H1 (cell line): ENCODE measurements around the gene COLQ. TPM values are rescaled to one million over a fixed set of nuclear protein-coding genes. Genes with fewer than 3 reads are reported as not detected.

Experiments
- CTCF ChIA-PET: fragments of 300-600 bp; sonication (Branson Sonifier 250); formaldehyde crosslinking; loops from one replicate; lab custom pipeline; 2021; ENCODE audit not compliant: partially characterized antibody; lab: Charles Lee
- POLR2A ChIA-PET: fragments of 300-600 bp; sonication (Branson Sonifier 250); formaldehyde crosslinking; loops from one replicate; lab custom pipeline; 2021; ENCODE audit warnings: inconsistent platforms; ENCODE audit not compliant: partially characterized antibody; lab: Charles Lee
- DNase-seq, 2 experiments: peaks; one replicate each; pipeline versions ENCODE4 v3.0.0 to v3.0.0-alpha.2; 2010 to 2022; ENCODE audit warnings: low spot score in 2 of 2, low read depth in 1 of 2, mixed read lengths in 1 of 2
- FAIRE-seq: peaks from 2 replicates; lab custom pipeline; 2011; peaks lifted over from hg19 to GRCh38; lab: Jason Lieb, UNC
- H2AFZ ChIP-seq: 2 replicates; pipeline ENCODE4 v1.8.1; 2012; ENCODE audit warnings: low read length, inconsistent platforms
- H2AK5ac ChIP-seq: 2 replicates; pipeline ENCODE4 v1.6.1; 2013; ENCODE audit warnings: low read depth, low read length
- H2BK120ac ChIP-seq: replicated peaks from 2 replicates; pipeline ENCODE3; 2013; ENCODE audit warnings: low read depth, low read length, inconsistent platforms
- H2BK12ac ChIP-seq: 2 replicates; pipeline ENCODE4 v1.6.1; 2013; ENCODE audit warnings: low read depth, low read length
- H2BK15ac ChIP-seq: 2 replicates; pipeline ENCODE4 v1.6.1; 2013; ENCODE audit warnings: low read length
- H2BK20ac ChIP-seq: 2 replicates; pipeline ENCODE4 v1.6.1; 2013; ENCODE audit warnings: low read length
- H2BK5ac ChIP-seq: 2 replicates; pipeline ENCODE4 v1.6.1; 2013; ENCODE audit warnings: low read depth, low read length
- H3K14ac ChIP-seq: 2 replicates; pipeline ENCODE4 v1.6.1; 2013; ENCODE audit warnings: inconsistent platforms; ENCODE audit not compliant: insufficient read length
- H3K18ac ChIP-seq: 2 replicates; pipeline ENCODE4 v1.6.1; 2013; ENCODE audit warnings: low read length; ENCODE audit errors: extremely low read depth
- H3K23ac ChIP-seq: 2 replicates; pipeline ENCODE4 v1.6.1; 2013; ENCODE audit warnings: inconsistent platforms; ENCODE audit not compliant: insufficient read length
- H3K23me2 ChIP-seq: 2 replicates; pipeline ENCODE4 v1.6.1; 2013; ENCODE audit warnings: low read depth, low read length
- H3K27ac ChIP-seq: 2 replicates; pipeline ENCODE4 v1.6.1; 2011; ENCODE audit warnings: low read depth, low read length, inconsistent platforms
- H3K27me3 ChIP-seq, 4 experiments: replicated peaks in 1 of 4; 1 replicate in 1 of 4; 2 replicates in 3 of 4; pipeline versions ENCODE4 v1.6.1 to v1.8.1; 2011 to 2013; ENCODE audit warnings: low read length in 3 of 4, mild to moderate bottlenecking in 3 of 4, inconsistent platforms in 2 of 4, mixed read lengths in 2 of 4, moderate library complexity in 1 of 4; ENCODE audit not compliant: control insufficient read depth in 3 of 4, insufficient read depth in 3 of 4; ENCODE audit errors: extremely low read depth in 1 of 4
- H3K36me3 ChIP-seq, 4 experiments: 2 replicates each; pipeline versions ENCODE4 v1.6.1 to v1.8.1; 2011 to 2013; ENCODE audit warnings: mild to moderate bottlenecking in 4 of 4, low read length in 3 of 4, moderate library complexity in 2 of 4, control low read depth in 1 of 4, inconsistent platforms in 1 of 4; ENCODE audit not compliant: insufficient read depth in 4 of 4, control insufficient read depth in 2 of 4
- H3K4ac ChIP-seq: replicated peaks from 2 replicates; pipeline ENCODE3; 2013; ENCODE audit warnings: low read length, low read depth, mixed read lengths, inconsistent platforms; ENCODE audit not compliant: insufficient read length
- H3K4me1 ChIP-seq, 4 experiments: replicated peaks in 1 of 4; 1 replicate in 1 of 4; 2 replicates in 3 of 4; pipeline versions ENCODE4 v1.6.1 to v1.8.1; 2011 to 2013; ENCODE audit warnings: low read length in 3 of 4, inconsistent platforms in 2 of 4, mixed read lengths in 1 of 4; ENCODE audit not compliant: insufficient read depth in 4 of 4, control insufficient read depth in 3 of 4
- H3K4me2 ChIP-seq, 2 experiments: 2 replicates each; pipeline versions ENCODE4 v1.6.1 to v1.8.1; 2011 to 2013; ENCODE audit warnings: low read depth in 2 of 2, low read length in 2 of 2, control low read depth in 1 of 2, inconsistent platforms in 1 of 2, mild to moderate bottlenecking in 1 of 2; ENCODE audit not compliant: insufficient read depth in 1 of 2
- H3K4me3 ChIP-seq, 4 experiments: fragments of 200-600, 300-600 bp in 1 of 4; sonication (generic), shearing (Covaris generic), sonication (Bioruptor Twin) in 1 of 4; 2 replicates each; pipeline versions ENCODE4 v1.5.1 to v1.8.1; 2011 to 2016; ENCODE audit warnings: low read length in 4 of 4, low read depth in 3 of 4, control low read depth in 2 of 4, inconsistent platforms in 2 of 4, mild to moderate bottlenecking in 2 of 4, mixed read lengths in 1 of 4, moderate library complexity in 1 of 4; ENCODE audit not compliant: insufficient read depth in 2 of 4; ENCODE audit errors: extremely low read depth in 1 of 4
- H3K56ac ChIP-seq: replicated peaks from 2 replicates; pipeline ENCODE3; 2013; ENCODE audit warnings: low read depth, mild to moderate bottlenecking, mixed read lengths, low read length, inconsistent platforms; ENCODE audit not compliant: insufficient read length
- H3K79me1 ChIP-seq: 2 replicates; pipeline ENCODE4 v1.6.1; 2013; ENCODE audit warnings: low read depth, low read length, control low read depth
- H3K79me2 ChIP-seq, 2 experiments: 2 replicates each; pipeline versions ENCODE4 v1.6.1 to v1.8.1; 2012 to 2013; ENCODE audit warnings: low read length in 2 of 2, mild to moderate bottlenecking in 2 of 2, inconsistent platforms in 1 of 2; ENCODE audit not compliant: insufficient read depth in 2 of 2, control insufficient read depth in 1 of 2
- H3K9ac ChIP-seq, 4 experiments: replicated peaks in 1 of 4; 1 replicate in 1 of 4; 2 replicates in 3 of 4; pipeline versions ENCODE4 v1.6.1 to v1.8.1; 2011 to 2013; ENCODE audit warnings: low read depth in 3 of 4, low read length in 3 of 4, control low read depth in 2 of 4, mild to moderate bottlenecking in 2 of 4, moderate library complexity in 2 of 4, inconsistent platforms in 1 of 4; ENCODE audit errors: extremely low read depth in 1 of 4
- H3K9me3 ChIP-seq, 2 experiments: 2 replicates each; pipeline versions ENCODE4 v1.6.1 to v1.8.1; 2012 to 2013; ENCODE audit warnings: mild to moderate bottlenecking in 2 of 2, moderate library complexity in 2 of 2, control low read depth in 1 of 2, inconsistent platforms in 1 of 2, low read depth in 1 of 2, low read length in 1 of 2, mixed read lengths in 1 of 2; ENCODE audit not compliant: insufficient read depth in 2 of 2
- H4K20me1 ChIP-seq, 2 experiments: replicated peaks in 1 of 2; 2 replicates each; pipeline versions ENCODE3 to v1.8.1; 2011 to 2013; ENCODE audit warnings: inconsistent platforms in 2 of 2, low read length in 2 of 2, mild to moderate bottlenecking in 1 of 2; ENCODE audit not compliant: insufficient read depth in 2 of 2, control insufficient read depth in 1 of 2
- H4K5ac ChIP-seq: 2 replicates; pipeline ENCODE4 v1.6.1; 2013; ENCODE audit warnings: low read length, low read depth, mixed read lengths, inconsistent platforms; ENCODE audit not compliant: insufficient read length
- H4K8ac ChIP-seq: 2 replicates; pipeline ENCODE4 v1.8.0; 2013; ENCODE audit warnings: mild to moderate bottlenecking, moderate library complexity, low read length, inconsistent platforms; ENCODE audit not compliant: insufficient read depth; ENCODE audit errors: extremely low read depth
- H4K91ac ChIP-seq: replicated peaks from 2 replicates; pipeline ENCODE3; 2013; ENCODE audit warnings: low read length, mixed read lengths, inconsistent platforms; ENCODE audit not compliant: insufficient read length
- ASH2L ChIP-seq: fragments of 200-600, 300-600 bp; sonication (generic); IDR thresholded peaks from one replicate; pipeline ENCODE4 v1.7.1; 2017; ENCODE audit warnings: low read length
- BACH1 ChIP-seq: IDR thresholded peaks from 2 replicates; pipeline ENCODE4 v1.6.1; 2012; ENCODE audit warnings: low read length, improper control_type of control experiment
- BRCA1 ChIP-seq: IDR thresholded peaks from 2 replicates; pipeline ENCODE4 v1.6.1; 2012; ENCODE audit warnings: low read depth, low read length, improper control_type of control experiment
- EZH2 ChIP-seq: fragments of 200-600 bp; sonication (generic); IDR thresholded peaks from 2 replicates; pipeline ENCODE4 v1.7.1; 2012; ENCODE audit warnings: low read depth, mild to moderate bottlenecking, moderate library complexity, low read length, inconsistent platforms; ENCODE audit not compliant: severe bottlenecking
- HDAC2 ChIP-seq, 2 experiments: fragments of 300-600 bp in 1 of 2; sonication (generic) in 1 of 2; IDR thresholded peaks; 2 replicates each; pipeline ENCODE4 v1.6.1; 2011 to 2012; ENCODE audit warnings: low read depth in 2 of 2, low read length in 2 of 2, mild to moderate bottlenecking in 2 of 2, moderate library complexity in 2 of 2, borderline replicate concordance in 1 of 2, inconsistent platforms in 1 of 2
- JUND ChIP-seq: IDR thresholded peaks from 2 replicates; pipeline ENCODE4 v1.6.1; 2011; ENCODE audit warnings: mild to moderate bottlenecking, improper control_type of control experiment, low read length
- KDM4A ChIP-seq: IDR thresholded peaks from one replicate; pipeline ENCODE4 v1.7.1; 2012; ENCODE audit warnings: low read depth, mild to moderate bottlenecking, moderate library complexity, low read length, inconsistent platforms; ENCODE audit not compliant: severe bottlenecking
- POLR2AphosphoS5 ChIP-seq: IDR thresholded peaks from 2 replicates; pipeline ENCODE4 v1.6.1; 2011; ENCODE audit warnings: low read depth, low read length
- RNF2 ChIP-seq: fragments of 200-900, 300-1000 bp; sonication (generic); IDR thresholded peaks from 2 replicates; pipeline ENCODE4 v1.7.1; 2016; ENCODE audit warnings: borderline replicate concordance, low read depth, mild to moderate bottlenecking, antibody characterized with exemption, low read length; ENCODE audit not compliant: poor library complexity, severe bottlenecking; ENCODE audit errors: missing control alignments
- RXRA ChIP-seq: IDR thresholded peaks from 2 replicates; pipeline ENCODE4 v1.6.1; 2011; ENCODE audit warnings: low read depth, mild to moderate bottlenecking, low read length, moderate library complexity; ENCODE audit not compliant: insufficient read depth
- TAF7 ChIP-seq: optimal IDR thresholded peaks from 2 replicates; pipeline ENCODE3; 2011; ENCODE audit warnings: low read depth, mild to moderate bottlenecking, inconsistent platforms, low read length, moderate library complexity, borderline replicate concordance
- USF2 ChIP-seq: IDR thresholded peaks from 2 replicates; pipeline ENCODE4 v1.6.1; 2011; ENCODE audit warnings: low read length, improper control_type of control experiment
- WGBS, 2 experiments: shearing (Covaris generic) in 1 of 2; methylation state at CpG; one replicate each; pipeline versions ENCODE4 v1.1.6 to v1.1.7; 2013 to 2015; ENCODE audit warnings: low lambda C conversion rate in 2 of 2, mixed read lengths in 2 of 2, inconsistent platforms in 1 of 2, low coverage in 1 of 2, missing lambda C conversion rate in 1 of 2; ENCODE audit not compliant: insufficient replicate concordance in 2 of 2, insufficient coverage in 1 of 2, insufficient read length in 1 of 2; ENCODE audit errors: extremely low coverage in 1 of 2, missing lambda C conversion rate in 1 of 2; 5-methylcytosine and 5-hydroxymethylcytosine counted together
- polyA plus RNA-seq, 7 experiments: library from polyadenylated mRNA; depleted of rRNA in 3 of 7; stranded (reverse) in 5 of 7; unstranded in 2 of 7; fragments of >200 nt in 5 of 7; fragments of 200-250 nt in 2 of 7; gene quantifications; 1 replicate in 5 of 7; 2 replicates in 1 of 7; 4 replicates in 1 of 7; pipeline versions ENCODE4 v1.2.1 to v1.2.3, GENCODE V29; 2011 to 2013; ENCODE audit warnings: missing spikeins in 2 of 7, mixed read lengths in 2 of 7
- total RNA-seq: library from RNA; stranded (reverse); fragmentation: NEBNext Ultra II Directional; extraction: Animal tissue kit (Norgen Biotek cat#: 25700); gene quantifications from 2 replicates; pipeline ENCODE4 v1.2.1, GENCODE V29; 2021

Gene COLQ
- total and polyA plus RNA-seq, 2 of the 8 experiments (the other 6 are each of a cell fraction or from before 2014, with no cell fraction given), result 1.5 to 1.9 TPM

DNA sequence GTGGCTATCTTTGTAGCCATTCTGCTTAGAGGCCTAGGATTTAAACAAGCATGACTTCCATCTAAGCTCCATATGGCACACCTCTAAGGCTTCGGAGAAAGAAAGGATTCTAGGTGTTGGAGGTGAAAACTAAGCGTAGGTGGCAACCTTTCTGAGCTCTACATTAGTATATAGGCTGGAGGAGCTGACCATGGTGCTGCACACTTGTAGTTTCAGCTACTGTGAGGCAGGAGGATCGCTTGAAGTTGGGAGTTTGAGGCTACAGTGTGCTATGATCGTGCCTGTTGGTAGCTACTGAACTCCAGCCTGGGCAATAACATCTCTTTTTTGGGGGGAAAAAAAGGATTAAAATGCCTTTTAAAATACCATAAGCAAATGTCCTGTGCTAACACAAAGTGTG, 86.8 kb downstream of the COLQ start:
- Histone ChIP-seq H3K56ac (no peak overlapping the region), H2BK5ac (no peak overlapping the region), H4K5ac (no peak overlapping the region), H4K8ac (no peak overlapping the region), H3K4ac (no peak overlapping the region), H3K27ac (no peak overlapping the region), H2BK15ac (no peak overlapping the region), H3K18ac (no peak overlapping the region), H3K79me2 (peaks cover 0 to 9% of the 10 kb centered on the region in 2 experiments; a peak in 2 of 4 replicates), H3K23ac (no peak overlapping the region), H2BK20ac (no peak overlapping the region), H2BK12ac (no peak overlapping the region), H2AFZ (no peak overlapping the region), H2BK120ac (no peak overlapping the region), H3K4me3 (no peak overlapping the region), H2AK5ac (no peak overlapping the region), H3K4me2 (no peak overlapping the region), H3K9me3 (no peaks in the 10 kb centered on the region), H3K27me3 (no peaks in the 10 kb centered on the region), H3K36me3 (peaks cover 21 to 81% (median 54%) of the 10 kb centered on the region in 4 experiments), H3K4me1 (no peaks in the 10 kb centered on the region), H3K14ac (no peak overlapping the region), H3K79me1 (no peaks in the 10 kb centered on the region), H3K23me2 (no peaks in the 10 kb centered on the region), H3K9ac (no peak overlapping the region), H4K20me1 (peaks cover 0 to 2% of the 10 kb centered on the region in 2 experiments), H4K91ac (no peak overlapping the region)
- ChIA-PET POLR2A (interaction anchor here (0.7 to 1.2 kb wide), 3 partner anchors 9 to 19 kb away, joined by 3 to 4 read pairs (median 3); no protein-coding TSS in a partner anchor), CTCF (interaction anchor here (1.0 to 2.6 kb wide), 5 partner anchors 28 to 167 kb away, joined by 3 to 11 read pairs (median 4); no protein-coding TSS in a partner anchor)
- WGBS, 2 experiments, result 97% methylated on average over 4 of the region's 4 CpGs; no CpG with 5 or more reads in 1 of the 2 experiments
- no peak for DNase-seq
- no peak for FAIRE-seq
- no peak for TF ChIP-seq TAF7
- no peak for TF ChIP-seq HDAC2 (IDR thresholded peaks at IDR 0.05; ENCODE audit: borderline replicate concordance in 1 of 2, low read depth in 2 of 2, low read length in 2 of 2)
- no peak for TF ChIP-seq KDM4A
- TF ChIP-seq RXRA, result no peak
- TF ChIP-seq USF2, result no peak
- TF ChIP-seq EZH2, result no peak
- TF ChIP-seq BACH1, result no peak
- TF ChIP-seq JUND, result no peak
- no peak for TF ChIP-seq ASH2L
- TF ChIP-seq POLR2AphosphoS5, result no peak
- no peak for TF ChIP-seq BRCA1
- no peak for TF ChIP-seq RNF2
